Breast epithelium (tissue), 4 donors: Measurements from ENCODE around the gene C6orf163. TPM values are rescaled to one million over a fixed set of nuclear protein-coding genes. Genes with fewer than 3 reads are reported as not detected.

Experiments used
- DNase-seq, 2 donors: peaks; one replicate each; pipeline ENCODE4 v3.0.0-alpha.2; 2019; ENCODE audit warnings: low spot score in 2 of 2
- H3K27ac ChIP-seq, 2 donors: fragments of 200-600 bp; sonication (generic) in 1 of 2; one replicate each; pipeline ENCODE4 v1.5.1; 2016 to 2019; ENCODE audit warnings: mild to moderate bottlenecking in 1 of 2
- H3K27me3 ChIP-seq, 2 donors: fragments of 200-600 bp; sonication (generic) in 1 of 2; one replicate each; pipeline versions ENCODE4 v1.5.1 to v1.6.0; 2017 to 2019; ENCODE audit warnings: control low read depth in 1 of 2, mild to moderate bottlenecking in 1 of 2
- H3K36me3 ChIP-seq: fragments of 200-600 bp; one replicate; pipeline ENCODE4 v1.5.1; 2019
- H3K4me1 ChIP-seq, 2 donors: fragments of 200-600 bp; sonication (generic); one replicate each; pipeline ENCODE4 v1.5.1; 2016 to 2019; ENCODE audit warnings: control low read depth in 1 of 2
- H3K4me3 ChIP-seq, 3 donors: fragments of 200-600 bp; sonication (generic); 1 replicate in 2 of 3; 2 replicates in 1 of 3; pipeline ENCODE4 v1.5.1; 2016 to 2019; ENCODE audit warnings: mild to moderate bottlenecking in 3 of 3, moderate library complexity in 2 of 3
- H3K9me3 ChIP-seq, 2 donors: fragments of 200-600 bp; sonication (generic) in 1 of 2; one replicate each; pipeline ENCODE4 v1.5.1; 2016 to 2019; ENCODE audit warnings: control low read depth in 1 of 2
- POLR2A ChIP-seq: fragments of 450-650 bp; IDR thresholded peaks from one replicate; pipeline ENCODE4 v1.6.1; 2016; ENCODE audit warnings: antibody characterized with exemption, mild to moderate bottlenecking, moderate library complexity
- POLR2AphosphoS5 ChIP-seq, 3 donors: sonication (generic); formaldehyde crosslinking; IDR thresholded peaks; one replicate each; pipeline ENCODE4 v1.6.1; 2017; ENCODE audit warnings: antibody characterized with exemption in 3 of 3
- intact Hi-C: fragments of 100-400 bp; cut with DNase I; formaldehyde crosslinking; loops from one replicate; pipeline ENCODE4 v1.15.1; 2023; ENCODE audit warnings: low total_unique reads
- total RNA-seq, 3 donors: library from RNA; depleted of rRNA; stranded (reverse); fragments of >200 nt; gene quantifications; one replicate each; pipeline ENCODE4 v1.1.0, GENCODE V29; 2016
- TF ChIP-seq, protein P1 (sequence below), 3 donors: fragments of 450-650 bp; IDR thresholded peaks; one replicate each; pipeline ENCODE4 v1.5.1; 2016 to 2017; ENCODE audit warnings: antibody characterized with exemption in 3 of 3, mild to moderate bottlenecking in 3 of 3, moderate library complexity in 3 of 3

The C6orf163 gene
- total RNA-seq, 3 donors from 2014 or later, result 3.5 to 6.2 (median 4.7) TPM

- H3K4me3 ChIP-seq, result no peak overlapping the region
- no peak for TF ChIP-seq POLR2AphosphoS5 (IDR thresholded peaks at IDR 0.05)
- TF ChIP-seq, protein P1, sequence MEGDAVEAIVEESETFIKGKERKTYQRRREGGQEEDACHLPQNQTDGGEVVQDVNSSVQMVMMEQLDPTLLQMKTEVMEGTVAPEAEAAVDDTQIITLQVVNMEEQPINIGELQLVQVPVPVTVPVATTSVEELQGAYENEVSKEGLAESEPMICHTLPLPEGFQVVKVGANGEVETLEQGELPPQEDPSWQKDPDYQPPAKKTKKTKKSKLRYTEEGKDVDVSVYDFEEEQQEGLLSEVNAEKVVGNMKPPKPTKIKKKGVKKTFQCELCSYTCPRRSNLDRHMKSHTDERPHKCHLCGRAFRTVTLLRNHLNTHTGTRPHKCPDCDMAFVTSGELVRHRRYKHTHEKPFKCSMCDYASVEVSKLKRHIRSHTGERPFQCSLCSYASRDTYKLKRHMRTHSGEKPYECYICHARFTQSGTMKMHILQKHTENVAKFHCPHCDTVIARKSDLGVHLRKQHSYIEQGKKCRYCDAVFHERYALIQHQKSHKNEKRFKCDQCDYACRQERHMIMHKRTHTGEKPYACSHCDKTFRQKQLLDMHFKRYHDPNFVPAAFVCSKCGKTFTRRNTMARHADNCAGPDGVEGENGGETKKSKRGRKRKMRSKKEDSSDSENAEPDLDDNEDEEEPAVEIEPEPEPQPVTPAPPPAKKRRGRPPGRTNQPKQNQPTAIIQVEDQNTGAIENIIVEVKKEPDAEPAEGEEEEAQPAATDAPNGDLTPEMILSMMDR (IDR thresholded peaks at IDR 0.05), result no peak
- TF ChIP-seq POLR2A, result no peak
- DNase-seq, result no peak
- H3K9me3 ChIP-seq, result no peaks in the 10 kb centered on the region
- no peak overlapping the region for H3K27ac ChIP-seq
- intact Hi-C loops, result no loop called here
- H3K27me3 ChIP-seq, result no peaks in the 10 kb centered on the region
- no peaks in the 10 kb centered on the region for H3K4me1 ChIP-seq
- H3K36me3 ChIP-seq, result no peaks in the 10 kb centered on the region
These were observed 10.9 kb upstream of the C6orf163 start for GRCh38 chr6:87333591-87334181.

- Histone ChIP-seq H3K27me3 (no peaks in the 10 kb centered on the region), H3K36me3 (no peaks in the 10 kb centered on the region), H3K4me3 (no peak overlapping the region), H3K4me1 (no peaks in the 10 kb centered on the region), H3K27ac (no peak overlapping the region), H3K9me3 (no peaks in the 10 kb centered on the region)
- DNase-seq, result no peak
- TF ChIP-seq POLR2AphosphoS5 (IDR thresholded peaks at IDR 0.05) (no peak), POLR2A (no peak)
- TF ChIP-seq, protein P1 (IDR thresholded peaks at IDR 0.05), result no peak
- intact Hi-C loops, result no loop called here
These were observed 9.9 kb upstream of the C6orf163 start for GRCh38 chr6:87334683-87335082.

- no peak overlapping the region for H3K27ac ChIP-seq
- H3K4me1 ChIP-seq, result no peaks in the 10 kb centered on the region
- H3K27me3 ChIP-seq, result no peaks in the 10 kb centered on the region
- DNase-seq, result no peak
- intact Hi-C loops, result no loop called here
- H3K36me3 ChIP-seq, result no peaks in the 10 kb centered on the region
- TF ChIP-seq, protein P1 (IDR thresholded peaks at IDR 0.05), result no peak
- TF ChIP-seq POLR2A (no peak), POLR2AphosphoS5 (IDR thresholded peaks at IDR 0.05) (no peak)
- H3K9me3 ChIP-seq, result no peaks in the 10 kb centered on the region
- H3K4me3 ChIP-seq, result no peak overlapping the region
These were observed 8.2 kb upstream of the C6orf163 start for GRCh38 chr6:87336367-87336766.

- Histone ChIP-seq H3K27me3 (no peaks in the 10 kb centered on the region), H3K27ac (no peak overlapping the region), H3K9me3 (no peaks in the 10 kb centered on the region), H3K4me3 (no peak overlapping the region), H3K36me3 (no peaks in the 10 kb centered on the region), H3K4me1 (no peaks in the 10 kb centered on the region)
- TF ChIP-seq POLR2A (no peak), POLR2AphosphoS5 (IDR thresholded peaks at IDR 0.05) (no peak)
- TF ChIP-seq, protein P1 (IDR thresholded peaks at IDR 0.05), result no peak
- no peak for DNase-seq
- intact Hi-C loops, result no loop called here
These were observed 4.4 kb upstream of the C6orf163 start for GRCh38 chr6:87340230-87340629.

DNA sequence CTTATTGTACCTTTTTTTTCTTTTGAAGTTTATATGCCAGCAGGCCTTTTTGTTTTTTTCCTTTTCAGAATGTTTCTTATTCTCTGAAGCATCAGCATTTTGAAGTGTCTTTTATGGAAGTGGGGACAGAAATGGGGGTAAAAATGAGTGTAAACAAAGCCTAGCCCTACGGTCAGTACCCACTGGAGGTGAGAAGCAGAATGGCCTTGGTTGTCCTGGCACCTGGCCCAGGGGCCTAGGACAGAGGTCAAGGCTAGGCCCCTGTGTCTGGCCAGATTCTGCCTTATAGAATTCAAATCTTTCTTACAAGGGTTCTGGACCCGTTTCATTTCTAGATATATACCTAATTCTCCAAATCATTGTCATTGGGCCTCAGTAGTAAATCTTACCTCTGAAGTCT is 3.5 kb upstream of the C6orf163 start:
- Histone ChIP-seq H3K4me1 (no peaks in the 10 kb centered on the region), H3K27me3 (no peaks in the 10 kb centered on the region), H3K36me3 (no peaks in the 10 kb centered on the region), H3K9me3 (no peaks in the 10 kb centered on the region), H3K4me3 (no peak overlapping the region), H3K27ac (no peak overlapping the region)
- intact Hi-C loops, result no loop called here
- TF ChIP-seq POLR2A (no peak), POLR2AphosphoS5 (IDR thresholded peaks at IDR 0.05) (no peak)
- TF ChIP-seq, protein P1 (IDR thresholded peaks at IDR 0.05), result no peak
- DNase-seq, result no peak
